ENCODE data around the gene ABLIM1. TPM values are rescaled to one million over a fixed set of nuclear protein-coding genes. Genes with fewer than 3 reads are reported as not detected.

ABLIM1 gene
- total and polyA plus RNA-seq, 10 donors, result 11.0 to 59.4 (median 38.7) TPM

DNA sequence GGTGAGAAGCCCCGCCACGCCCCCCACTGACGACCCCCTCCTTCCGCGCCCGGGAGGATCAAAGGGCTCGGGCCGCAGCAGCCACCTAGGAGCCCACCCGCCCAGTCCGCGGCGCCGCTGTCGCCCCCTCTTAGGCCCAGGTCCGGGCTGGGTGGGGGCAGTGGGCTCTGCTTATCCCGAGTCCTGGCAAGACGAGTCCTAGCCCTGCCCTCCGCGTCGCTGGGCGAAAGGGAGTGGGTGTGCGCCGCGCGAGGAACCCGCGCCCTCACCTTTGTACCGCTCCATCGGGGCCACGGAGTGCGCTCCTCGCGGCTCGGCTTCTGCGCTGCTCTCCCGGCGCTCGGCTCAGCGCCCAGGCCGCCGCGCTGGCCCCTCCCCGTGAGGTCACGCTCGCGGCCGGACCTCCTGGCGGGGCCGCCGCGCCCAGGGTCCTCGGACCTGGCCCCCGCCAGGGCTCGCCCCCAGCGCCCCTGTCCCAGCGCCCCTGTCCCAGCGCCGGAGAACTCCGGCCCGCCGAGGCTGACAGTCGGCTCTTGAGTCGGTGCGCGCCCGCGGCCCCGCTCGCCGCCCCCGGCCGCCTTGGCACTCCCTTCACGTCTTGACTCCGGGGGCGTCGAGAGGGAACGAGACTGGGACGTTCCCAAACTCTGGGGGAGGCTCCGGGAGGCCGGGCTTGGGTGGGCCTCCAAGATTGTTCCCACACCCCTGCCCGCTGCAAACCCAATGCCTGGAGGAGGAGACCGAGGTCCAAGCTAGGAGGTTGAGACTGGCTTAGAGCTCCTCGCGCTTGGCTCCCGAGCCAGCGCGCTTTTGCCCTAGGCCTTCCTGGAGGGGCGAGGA, 253.7 kb downstream of the ABLIM1 start, which contains the start of gene AFAP1L2:
TSS of gene AFAP1L2 (minus strand) at position 332 of the 840 bp plus-strand sequence. CDS start at position 285, 47 bp downstream.
- Histone ChIP-seq H3K36me3 (no peaks in the 10 kb centered on the region), H3K27me3 (replicated peaks in 1 of 7) (peaks cover 0 to 64% (median 20%) of the 10 kb centered on the region in 7 donors), H3K27ac (peak within 1 kb of the TSS; percentile 72 to 95 (median 89)), H3K4me3 (peak within 1 kb of the TSS; percentile 37 to 76 (median 52)), H3K4me1 (peaks cover 4 to 68% (median 27%) of the 10 kb centered on the region in 6 donors), H3K9me3 (no peaks in the 10 kb centered on the region)
- no peak for DNase-seq
- TF ChIP-seq, protein P1, sequence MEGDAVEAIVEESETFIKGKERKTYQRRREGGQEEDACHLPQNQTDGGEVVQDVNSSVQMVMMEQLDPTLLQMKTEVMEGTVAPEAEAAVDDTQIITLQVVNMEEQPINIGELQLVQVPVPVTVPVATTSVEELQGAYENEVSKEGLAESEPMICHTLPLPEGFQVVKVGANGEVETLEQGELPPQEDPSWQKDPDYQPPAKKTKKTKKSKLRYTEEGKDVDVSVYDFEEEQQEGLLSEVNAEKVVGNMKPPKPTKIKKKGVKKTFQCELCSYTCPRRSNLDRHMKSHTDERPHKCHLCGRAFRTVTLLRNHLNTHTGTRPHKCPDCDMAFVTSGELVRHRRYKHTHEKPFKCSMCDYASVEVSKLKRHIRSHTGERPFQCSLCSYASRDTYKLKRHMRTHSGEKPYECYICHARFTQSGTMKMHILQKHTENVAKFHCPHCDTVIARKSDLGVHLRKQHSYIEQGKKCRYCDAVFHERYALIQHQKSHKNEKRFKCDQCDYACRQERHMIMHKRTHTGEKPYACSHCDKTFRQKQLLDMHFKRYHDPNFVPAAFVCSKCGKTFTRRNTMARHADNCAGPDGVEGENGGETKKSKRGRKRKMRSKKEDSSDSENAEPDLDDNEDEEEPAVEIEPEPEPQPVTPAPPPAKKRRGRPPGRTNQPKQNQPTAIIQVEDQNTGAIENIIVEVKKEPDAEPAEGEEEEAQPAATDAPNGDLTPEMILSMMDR (IDR thresholded peaks at IDR 0.05 in 8 of 11, conservative IDR thresholded peaks at IDR 0.05 in 3 of 11), result no peak
- TF ChIP-seq POLR2AphosphoS5 (IDR thresholded peaks at IDR 0.05) (peak; percentile 72 to 91 (median 88)), POLR2A (IDR thresholded peaks at IDR 0.05) (no peak)
- intact Hi-C loops (cut with DNase I; ENCODE audit: low total_unique reads), result no loop called here
- WGBS, 5 donors, result 2 to 6% (median 2%) methylated on average over 21 to 88 of the region's 88 CpGs

DNA sequence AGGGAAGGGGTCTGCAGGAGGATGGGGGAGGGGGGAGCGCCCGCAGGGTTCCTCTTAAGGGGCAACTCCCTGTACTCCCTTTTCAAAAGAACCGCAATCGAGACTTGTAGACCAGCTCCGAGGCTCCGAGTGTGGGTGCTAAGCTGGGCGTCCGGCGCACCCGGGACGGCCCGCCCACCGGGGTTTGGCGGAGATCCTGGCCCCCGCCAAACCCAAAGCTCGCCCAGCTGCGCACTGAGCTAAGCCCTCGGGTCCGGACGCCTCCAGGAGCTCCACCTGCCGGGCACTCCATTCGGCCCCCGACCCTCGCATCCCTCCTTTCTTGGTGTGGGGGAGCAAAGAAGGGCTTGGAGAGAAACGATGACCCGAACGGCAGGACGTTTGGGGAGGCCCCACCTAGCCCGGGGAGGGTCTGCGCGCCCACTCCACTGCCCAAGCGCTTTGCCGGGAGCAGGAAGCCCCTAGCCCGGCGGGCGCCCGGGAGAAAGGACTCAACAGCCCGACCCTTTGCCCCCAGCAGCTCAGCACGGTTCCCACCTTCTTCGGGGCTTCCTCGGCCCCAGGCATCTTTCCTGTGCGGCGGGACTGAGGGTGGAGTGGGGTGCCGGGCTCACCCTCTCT, 254.4 kb downstream of the ABLIM1 start:
- peaks cover 0 to 71% (median 20%) of the 10 kb centered on the region in 7 donors for H3K27me3 ChIP-seq (replicated peaks in 1 of 7)
- no peaks in the 10 kb centered on the region for H3K9me3 ChIP-seq
- WGBS, 5 donors, result 0 to 1% (median 0%) methylated on average over 22 to 44 of the region's 44 CpGs
- DNase-seq, result no peak
- no peak for TF ChIP-seq POLR2A (IDR thresholded peaks at IDR 0.05)
- TF ChIP-seq, protein P1 (IDR thresholded peaks at IDR 0.05 in 8 of 11, conservative IDR thresholded peaks at IDR 0.05 in 3 of 11), result peak in 2 of 11 experiments; percentile 14 to 22
- peak in 2 of 3 donors; percentile 62 to 64 for TF ChIP-seq POLR2AphosphoS5 (IDR thresholded peaks at IDR 0.05)
- peak overlapping the region; percentile 37 to 76 (median 52) for H3K4me3 ChIP-seq
- peak overlapping the region; percentile 72 to 95 (median 89) for H3K27ac ChIP-seq
- no peaks in the 10 kb centered on the region for H3K36me3 ChIP-seq
- intact Hi-C loops (cut with DNase I; ENCODE audit: low total_unique reads), result no loop called here
- H3K4me1 ChIP-seq, result peaks cover 4 to 75% (median 30%) of the 10 kb centered on the region in 6 donors

GRCh38 chr10:114402871-114403540, 255.1 kb downstream of the ABLIM1 start:
- Histone ChIP-seq H3K4me1 (peaks cover 4 to 75% (median 35%) of the 10 kb centered on the region in 6 donors), H3K36me3 (no peaks in the 10 kb centered on the region), H3K27me3 (replicated peaks in 1 of 7) (peaks cover 0 to 74% (median 20%) of the 10 kb centered on the region in 7 donors), H3K4me3 (peak overlapping the region; percentile 37 to 76 (median 52)), H3K27ac (peak overlapping the region; percentile 72 to 95 (median 89)), H3K9me3 (no peaks in the 10 kb centered on the region)
- no peak for DNase-seq
- intact Hi-C loops (cut with DNase I; ENCODE audit: low total_unique reads), result no loop called here
- 3 to 8% (median 5%) methylated on average over 16 to 17 of the region's 17 CpGs for WGBS, 5 donors
- TF ChIP-seq POLR2AphosphoS5 (IDR thresholded peaks at IDR 0.05), result peak in 1 of 3 donors; percentile 53
- TF ChIP-seq, protein P1 (IDR thresholded peaks at IDR 0.05 in 8 of 11, conservative IDR thresholded peaks at IDR 0.05 in 3 of 11), result no peak
